Thyroid gland (tissue), 4 donors: Measurements from ENCODE around the gene SYT1.

Source experiments
- CTCF ChIP-seq, 6 experiments: fragments of 200-600 bp in 3 of 6; fragments of 450-650 bp in 3 of 6; sonication (generic) in 3 of 6; IDR thresholded peaks; one replicate each; pipeline ENCODE4 v1.5.1; 2016 to 2019; ENCODE audit warnings: antibody characterized with exemption in 6 of 6, mild to moderate bottlenecking in 2 of 6, inconsistent platforms in 1 of 6, moderate library complexity in 1 of 6
- POLR2A ChIP-seq, 2 donors: fragments of 450-650 bp; IDR thresholded peaks; one replicate each; pipeline ENCODE4 v1.6.1; 2017; ENCODE audit warnings: antibody characterized with exemption in 2 of 2, mild to moderate bottlenecking in 2 of 2, moderate library complexity in 1 of 2

DNA sequence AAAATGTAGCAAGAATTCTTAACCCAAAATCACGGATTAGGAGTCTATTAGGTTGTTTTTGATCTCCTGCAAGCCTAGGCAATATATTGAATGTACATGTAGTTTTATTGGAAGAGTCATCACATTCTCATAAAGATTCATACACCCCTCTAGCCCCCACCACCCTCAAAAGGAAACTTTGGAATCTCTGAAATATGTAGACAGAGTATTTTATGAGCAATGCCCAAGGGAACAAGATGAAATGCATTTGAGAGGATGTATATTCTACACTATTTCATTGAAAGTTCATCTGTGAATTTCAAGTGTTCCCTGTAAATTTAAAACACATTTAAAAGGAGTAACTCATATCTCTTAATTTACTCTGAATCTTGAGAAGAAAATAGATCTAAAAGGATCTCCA lies 103.7 kb downstream of the SYT1 start:
- TF ChIP-seq POLR2A (IDR thresholded peaks at IDR 0.05): no peak
- TF ChIP-seq CTCF (IDR thresholded peaks at IDR 0.05): no peak
